WTC11 (cell line): Measurements from ENCODE around the gene TMEM217.

Source experiments
- ATF2 ChIP-seq: sonication (generic); formaldehyde crosslinking; IDR thresholded peaks from 2 replicates; pipeline ENCODE4 v1.8.1; 2022; ENCODE audit warnings: low read depth, missing genetic modification reagents, borderline replicate concordance
- NFYB ChIP-seq: sonication (generic); formaldehyde crosslinking; conservative IDR thresholded peaks from 2 replicates; pipeline ENCODE4 v1.8.0; 2022; ENCODE audit warnings: low read depth, missing genetic modification reagents
- SP1 ChIP-seq: sonication (generic); formaldehyde crosslinking; conservative IDR thresholded peaks from 2 replicates; pipeline ENCODE4 v1.8.1; 2022; ENCODE audit warnings: missing genetic modification reagents
- TF ChIP-seq, protein P1 (sequence below): fragments of 200-600 bp; IDR thresholded peaks from 2 replicates; pipeline ENCODE4 v1.8.0; 2022; ENCODE audit warnings: antibody characterized with exemption
- TF ChIP-seq, protein P2 (sequence below): fragments of 250-450 bp; sonication (Bioruptor Pico); conservative IDR thresholded peaks from 2 replicates; pipeline ENCODE4 v1.9.0; 2021; ENCODE audit warnings: mild to moderate bottlenecking

GRCh38 chr6:37303891-37304503, 46.1 kb upstream of the TMEM217 start:
- TF ChIP-seq, protein P1, sequence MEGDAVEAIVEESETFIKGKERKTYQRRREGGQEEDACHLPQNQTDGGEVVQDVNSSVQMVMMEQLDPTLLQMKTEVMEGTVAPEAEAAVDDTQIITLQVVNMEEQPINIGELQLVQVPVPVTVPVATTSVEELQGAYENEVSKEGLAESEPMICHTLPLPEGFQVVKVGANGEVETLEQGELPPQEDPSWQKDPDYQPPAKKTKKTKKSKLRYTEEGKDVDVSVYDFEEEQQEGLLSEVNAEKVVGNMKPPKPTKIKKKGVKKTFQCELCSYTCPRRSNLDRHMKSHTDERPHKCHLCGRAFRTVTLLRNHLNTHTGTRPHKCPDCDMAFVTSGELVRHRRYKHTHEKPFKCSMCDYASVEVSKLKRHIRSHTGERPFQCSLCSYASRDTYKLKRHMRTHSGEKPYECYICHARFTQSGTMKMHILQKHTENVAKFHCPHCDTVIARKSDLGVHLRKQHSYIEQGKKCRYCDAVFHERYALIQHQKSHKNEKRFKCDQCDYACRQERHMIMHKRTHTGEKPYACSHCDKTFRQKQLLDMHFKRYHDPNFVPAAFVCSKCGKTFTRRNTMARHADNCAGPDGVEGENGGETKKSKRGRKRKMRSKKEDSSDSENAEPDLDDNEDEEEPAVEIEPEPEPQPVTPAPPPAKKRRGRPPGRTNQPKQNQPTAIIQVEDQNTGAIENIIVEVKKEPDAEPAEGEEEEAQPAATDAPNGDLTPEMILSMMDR: no peak
- TF ChIP-seq NFYB (no peak), ATF2 (CRISPR knock-in tag) (no peak), SP1 (CRISPR knock-in tag) (no peak)
- TF ChIP-seq, protein P2, sequence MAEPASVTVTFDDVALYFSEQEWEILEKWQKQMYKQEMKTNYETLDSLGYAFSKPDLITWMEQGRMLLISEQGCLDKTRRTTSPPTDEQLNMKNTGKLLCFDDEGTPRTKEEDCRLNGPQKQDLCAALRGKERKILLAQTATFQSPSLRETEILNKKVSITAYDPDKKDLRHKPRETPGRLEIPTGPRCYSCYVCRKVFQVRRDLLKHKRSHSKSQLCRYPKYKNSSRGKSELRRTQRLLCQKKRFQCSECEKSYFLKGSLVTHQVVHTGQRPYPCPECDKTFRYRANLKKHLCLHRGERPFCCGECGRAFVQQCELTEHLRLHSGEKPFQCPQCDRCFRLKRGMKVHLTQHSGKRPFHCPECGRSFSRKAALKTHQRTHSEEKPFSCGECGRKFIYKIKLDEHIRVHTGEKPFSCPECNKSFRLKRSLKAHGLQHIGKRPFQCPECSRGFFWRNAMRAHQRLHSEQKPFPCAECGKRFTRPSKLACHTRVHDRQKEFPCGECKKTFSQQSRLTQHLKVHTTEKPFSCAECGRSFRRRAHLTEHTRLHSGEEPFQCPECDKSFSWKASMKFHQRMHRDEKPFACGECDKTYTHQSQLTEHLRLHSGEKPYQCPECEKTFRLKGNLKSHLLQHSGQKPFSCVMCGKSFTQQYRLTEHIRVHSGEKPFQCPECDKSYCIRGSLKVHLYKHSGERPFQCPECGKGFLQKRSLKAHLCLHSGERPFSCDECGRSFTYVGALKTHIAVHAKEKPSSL (CRISPR knock-in tag): no peak
